Measurements from ENCODE around the gene SGCE.

DNA sequence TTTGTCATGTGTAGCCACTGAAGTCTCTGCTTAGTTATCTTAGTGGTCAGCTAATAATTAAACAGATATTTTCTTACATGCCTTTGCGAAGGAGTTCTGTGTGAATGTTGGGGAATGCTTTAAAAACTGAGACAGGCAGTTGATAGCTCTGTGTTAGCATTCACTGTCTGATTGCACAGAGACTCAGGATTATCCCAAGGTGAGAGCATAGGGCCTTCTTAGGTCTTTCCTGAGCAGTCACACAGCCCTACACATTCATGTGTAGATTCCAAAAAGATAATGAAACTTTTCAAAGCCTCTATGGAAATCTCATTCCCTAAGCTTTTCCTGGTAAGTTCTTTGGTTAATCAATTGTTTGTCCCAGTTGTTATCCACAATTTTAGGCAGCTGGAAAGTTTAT, 78.6 kb downstream of the SGCE start:
- TF ChIP-seq GABPA (IDR thresholded peaks at IDR 0.05 in 1 of 2, conservative IDR thresholded peaks at IDR 0.05 in 1 of 2) (no peak), TAF1 (conservative IDR thresholded peaks at IDR 0.05) (no peak), YY1 (IDR thresholded peaks at IDR 0.05) (no peak)
- TF ChIP-seq, protein P1, sequence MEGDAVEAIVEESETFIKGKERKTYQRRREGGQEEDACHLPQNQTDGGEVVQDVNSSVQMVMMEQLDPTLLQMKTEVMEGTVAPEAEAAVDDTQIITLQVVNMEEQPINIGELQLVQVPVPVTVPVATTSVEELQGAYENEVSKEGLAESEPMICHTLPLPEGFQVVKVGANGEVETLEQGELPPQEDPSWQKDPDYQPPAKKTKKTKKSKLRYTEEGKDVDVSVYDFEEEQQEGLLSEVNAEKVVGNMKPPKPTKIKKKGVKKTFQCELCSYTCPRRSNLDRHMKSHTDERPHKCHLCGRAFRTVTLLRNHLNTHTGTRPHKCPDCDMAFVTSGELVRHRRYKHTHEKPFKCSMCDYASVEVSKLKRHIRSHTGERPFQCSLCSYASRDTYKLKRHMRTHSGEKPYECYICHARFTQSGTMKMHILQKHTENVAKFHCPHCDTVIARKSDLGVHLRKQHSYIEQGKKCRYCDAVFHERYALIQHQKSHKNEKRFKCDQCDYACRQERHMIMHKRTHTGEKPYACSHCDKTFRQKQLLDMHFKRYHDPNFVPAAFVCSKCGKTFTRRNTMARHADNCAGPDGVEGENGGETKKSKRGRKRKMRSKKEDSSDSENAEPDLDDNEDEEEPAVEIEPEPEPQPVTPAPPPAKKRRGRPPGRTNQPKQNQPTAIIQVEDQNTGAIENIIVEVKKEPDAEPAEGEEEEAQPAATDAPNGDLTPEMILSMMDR (IDR thresholded peaks at IDR 0.05; ENCODE audit: low read depth, low read length, missing input control): no peak
- TF ChIP-seq, protein P2, sequence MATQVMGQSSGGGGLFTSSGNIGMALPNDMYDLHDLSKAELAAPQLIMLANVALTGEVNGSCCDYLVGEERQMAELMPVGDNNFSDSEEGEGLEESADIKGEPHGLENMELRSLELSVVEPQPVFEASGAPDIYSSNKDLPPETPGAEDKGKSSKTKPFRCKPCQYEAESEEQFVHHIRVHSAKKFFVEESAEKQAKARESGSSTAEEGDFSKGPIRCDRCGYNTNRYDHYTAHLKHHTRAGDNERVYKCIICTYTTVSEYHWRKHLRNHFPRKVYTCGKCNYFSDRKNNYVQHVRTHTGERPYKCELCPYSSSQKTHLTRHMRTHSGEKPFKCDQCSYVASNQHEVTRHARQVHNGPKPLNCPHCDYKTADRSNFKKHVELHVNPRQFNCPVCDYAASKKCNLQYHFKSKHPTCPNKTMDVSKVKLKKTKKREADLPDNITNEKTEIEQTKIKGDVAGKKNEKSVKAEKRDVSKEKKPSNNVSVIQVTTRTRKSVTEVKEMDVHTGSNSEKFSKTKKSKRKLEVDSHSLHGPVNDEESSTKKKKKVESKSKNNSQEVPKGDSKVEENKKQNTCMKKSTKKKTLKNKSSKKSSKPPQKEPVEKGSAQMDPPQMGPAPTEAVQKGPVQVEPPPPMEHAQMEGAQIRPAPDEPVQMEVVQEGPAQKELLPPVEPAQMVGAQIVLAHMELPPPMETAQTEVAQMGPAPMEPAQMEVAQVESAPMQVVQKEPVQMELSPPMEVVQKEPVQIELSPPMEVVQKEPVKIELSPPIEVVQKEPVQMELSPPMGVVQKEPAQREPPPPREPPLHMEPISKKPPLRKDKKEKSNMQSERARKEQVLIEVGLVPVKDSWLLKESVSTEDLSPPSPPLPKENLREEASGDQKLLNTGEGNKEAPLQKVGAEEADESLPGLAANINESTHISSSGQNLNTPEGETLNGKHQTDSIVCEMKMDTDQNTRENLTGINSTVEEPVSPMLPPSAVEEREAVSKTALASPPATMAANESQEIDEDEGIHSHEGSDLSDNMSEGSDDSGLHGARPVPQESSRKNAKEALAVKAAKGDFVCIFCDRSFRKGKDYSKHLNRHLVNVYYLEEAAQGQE (IDR thresholded peaks at IDR 0.05): no peak
